GM18502 (cell line): ENCODE data around the gene SERINC3.

Experiments used
- ATAC-seq: cut with Tn5 transposase; IDR thresholded peaks from one replicate; pipeline ENCODE4 v1.9.1; 2021; ENCODE audit warnings: mild to moderate bottlenecking; ENCODE audit not compliant: unreplicated experiment, poor library complexity

The SERINC3 gene

DNA sequence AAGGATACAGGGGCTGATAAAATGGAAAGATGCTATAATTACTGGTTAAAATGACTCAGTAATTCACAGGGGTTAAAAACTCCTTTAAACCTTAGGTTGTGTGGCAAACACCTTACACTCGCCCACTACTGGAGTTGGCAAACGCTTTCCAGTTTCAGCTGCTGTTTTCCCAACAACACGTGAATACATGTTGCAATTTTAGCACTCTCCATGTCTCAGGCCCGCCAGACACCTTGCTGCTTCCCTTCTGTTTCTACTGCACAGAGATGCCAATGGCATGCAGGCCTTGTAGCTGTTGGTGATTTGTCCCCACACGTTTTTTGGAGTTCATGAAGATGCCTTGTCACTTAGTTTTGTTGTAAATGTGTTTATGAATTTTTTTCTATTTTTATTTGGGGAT, 51.5 kb downstream of the SERINC3 start:
- ATAC-seq = no peak

GRCh38 chr20:44468044-44468782, 53.7 kb downstream of the SERINC3 start:
- no peak for ATAC-seq

DNA sequence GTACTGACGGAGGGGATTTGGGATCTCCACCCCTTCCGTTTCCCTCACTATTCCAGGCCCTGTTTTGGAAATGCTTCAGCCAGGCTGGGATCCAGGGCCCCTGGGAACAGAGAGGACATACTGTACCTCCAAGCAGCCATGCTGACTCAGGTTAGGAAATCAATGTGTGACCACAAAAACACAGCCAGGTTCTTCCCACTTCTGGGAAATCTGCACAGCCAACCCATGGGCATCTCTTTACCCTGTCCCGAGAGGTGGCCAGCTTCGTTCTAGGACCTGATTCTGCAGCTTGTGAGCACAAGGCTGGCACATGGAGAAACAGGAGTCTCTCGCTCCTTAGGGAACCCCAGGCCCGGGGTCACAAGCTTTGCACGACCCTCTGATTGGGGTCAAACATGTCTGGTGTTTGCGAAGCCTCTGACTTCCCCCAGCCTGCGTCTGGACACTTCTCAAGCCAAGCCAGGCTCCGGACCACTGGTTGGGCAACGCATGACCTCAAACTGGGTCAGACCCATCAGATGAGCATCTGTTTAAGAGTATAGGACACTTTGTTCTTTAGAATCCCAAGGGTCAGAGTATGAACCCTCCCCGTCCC, 54.5 kb downstream of the SERINC3 start:
- ATAC-seq = no peak

DNA sequence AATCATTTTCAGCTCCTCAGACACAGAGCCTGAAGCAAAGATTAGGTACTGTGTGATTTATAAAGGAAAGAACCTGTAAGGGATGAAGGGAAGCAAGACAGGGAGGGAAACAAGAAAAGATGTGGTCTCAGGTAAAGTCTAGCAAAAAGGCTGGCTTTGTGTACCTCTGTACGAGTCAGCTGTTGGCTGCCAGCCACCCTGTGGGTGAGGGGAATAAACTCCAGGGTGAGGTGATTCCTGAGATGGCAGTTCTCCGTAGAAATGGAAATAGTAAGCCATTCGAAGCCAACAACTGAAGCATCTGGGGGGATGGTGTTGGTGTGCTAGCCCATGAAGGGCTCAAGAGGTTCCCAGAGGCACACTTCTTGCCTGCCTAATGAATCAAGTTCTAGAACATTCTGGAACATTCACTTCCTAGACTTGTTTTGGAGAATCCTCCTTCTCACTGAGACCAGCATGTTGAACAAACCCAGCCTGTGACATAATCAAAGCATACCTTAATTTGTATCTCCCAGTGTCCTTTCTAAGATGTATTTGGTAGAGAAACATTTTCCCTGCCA, 56.8 kb downstream of the SERINC3 start:
- ATAC-seq = no peak

- ATAC-seq = no peak
Measured at GRCh38 chr20:44464514-44464913, 57.4 kb downstream of the SERINC3 start.

- ATAC-seq = no peak
Measured at GRCh38 chr20:44463466-44463865, 58.4 kb downstream of the SERINC3 start.

GRCh38 chr20:44461803-44462174, 60.1 kb downstream of the SERINC3 start:
- no peak for ATAC-seq

DNA sequence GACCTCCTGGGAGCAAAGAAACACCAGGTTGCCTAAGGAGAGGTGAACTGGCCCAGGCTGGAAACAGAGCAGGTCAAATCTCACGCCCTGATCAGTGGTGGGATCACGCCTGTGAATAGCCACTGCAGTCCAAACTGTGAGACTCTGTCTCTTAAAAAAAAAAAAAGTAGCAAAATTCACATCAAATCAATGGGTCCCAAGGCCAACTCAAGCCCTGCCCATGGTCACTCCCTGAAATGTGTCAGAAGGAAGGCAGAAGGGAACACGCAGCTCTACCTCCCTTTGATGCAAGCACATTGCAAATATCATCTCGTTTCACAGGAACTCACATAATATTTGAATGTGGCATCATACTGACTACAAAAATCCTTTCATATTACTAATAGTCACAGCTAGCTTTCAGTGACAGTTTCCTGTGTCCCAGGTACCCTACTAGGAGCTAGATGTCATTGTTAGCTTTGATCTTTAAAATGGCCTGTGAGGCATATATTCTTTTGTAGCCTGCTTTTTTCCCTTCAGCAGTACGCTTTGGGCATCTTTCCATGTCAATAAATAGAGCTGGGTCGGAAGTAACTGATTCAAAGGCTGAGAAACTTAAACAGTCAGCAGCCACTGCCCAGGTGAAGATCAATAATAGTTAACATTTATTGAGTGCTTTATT, 60.6 kb downstream of the SERINC3 start:
- no peak for ATAC-seq

GRCh38 chr20:44460795-44461141, 61.1 kb downstream of the SERINC3 start:
- ATAC-seq = no peak

DNA sequence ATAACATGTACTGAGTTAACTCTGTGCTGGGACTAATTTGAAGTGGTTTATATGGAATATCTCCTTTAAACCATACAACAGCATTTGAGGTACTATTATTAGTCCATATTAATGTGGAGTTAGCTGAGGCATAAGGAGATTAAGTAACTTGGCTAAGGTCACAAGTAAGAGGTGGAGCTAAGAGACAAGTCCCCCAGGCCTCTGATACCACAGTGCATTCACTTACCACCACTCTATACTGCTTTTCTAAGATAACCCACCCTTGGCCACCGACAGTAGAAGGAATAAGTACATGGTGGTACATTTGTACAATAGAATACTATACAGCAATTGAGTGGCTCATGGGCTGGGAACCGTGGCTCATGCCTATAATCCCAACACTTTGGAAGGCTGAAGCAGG, 62.6 kb downstream of the SERINC3 start:
- no peak for ATAC-seq

- no peak for ATAC-seq
Measured at GRCh38 chr20:44457016-44457415, 64.9 kb downstream of the SERINC3 start.

- no peak for ATAC-seq
Measured at GRCh38 chr20:44456611-44457010, 65.3 kb downstream of the SERINC3 start.

GRCh38 chr20:44455126-44455525, 66.7 kb downstream of the SERINC3 start:
- no peak for ATAC-seq

DNA sequence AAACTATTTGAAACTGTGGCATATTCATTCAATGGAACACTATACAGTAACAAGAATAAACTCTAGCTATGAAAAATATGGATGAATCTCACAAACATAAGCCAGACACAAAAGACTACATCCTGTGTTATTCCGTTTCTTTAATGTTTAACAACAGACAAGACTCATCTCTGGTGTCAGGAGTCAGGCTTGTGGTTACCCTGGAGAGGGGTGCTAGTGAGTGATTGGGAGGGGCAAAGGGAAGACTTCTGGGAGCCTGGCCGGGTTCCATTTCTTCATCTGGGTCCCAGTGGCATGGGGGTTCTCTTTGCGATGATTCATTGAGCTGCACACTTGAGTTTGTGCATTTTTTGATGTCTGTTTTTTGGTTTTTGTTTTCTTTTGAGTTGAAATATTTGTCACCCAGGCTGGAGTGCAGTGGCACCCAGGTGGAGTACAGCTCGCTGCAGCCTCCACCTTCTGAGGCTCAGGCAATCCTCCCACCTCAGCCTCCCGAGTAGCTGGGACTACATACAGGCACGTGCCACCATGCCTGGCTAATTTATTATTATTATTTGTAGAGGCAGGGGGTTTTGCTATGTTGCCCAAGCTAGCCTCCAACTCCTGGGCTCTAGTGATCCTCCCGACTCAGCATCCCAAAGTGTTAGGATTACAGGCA, 67.4 kb downstream of the SERINC3 start:
- no peak for ATAC-seq

GRCh38 chr20:44450903-44451450, 70.9 kb downstream of the SERINC3 start:
- no peak for ATAC-seq

DNA sequence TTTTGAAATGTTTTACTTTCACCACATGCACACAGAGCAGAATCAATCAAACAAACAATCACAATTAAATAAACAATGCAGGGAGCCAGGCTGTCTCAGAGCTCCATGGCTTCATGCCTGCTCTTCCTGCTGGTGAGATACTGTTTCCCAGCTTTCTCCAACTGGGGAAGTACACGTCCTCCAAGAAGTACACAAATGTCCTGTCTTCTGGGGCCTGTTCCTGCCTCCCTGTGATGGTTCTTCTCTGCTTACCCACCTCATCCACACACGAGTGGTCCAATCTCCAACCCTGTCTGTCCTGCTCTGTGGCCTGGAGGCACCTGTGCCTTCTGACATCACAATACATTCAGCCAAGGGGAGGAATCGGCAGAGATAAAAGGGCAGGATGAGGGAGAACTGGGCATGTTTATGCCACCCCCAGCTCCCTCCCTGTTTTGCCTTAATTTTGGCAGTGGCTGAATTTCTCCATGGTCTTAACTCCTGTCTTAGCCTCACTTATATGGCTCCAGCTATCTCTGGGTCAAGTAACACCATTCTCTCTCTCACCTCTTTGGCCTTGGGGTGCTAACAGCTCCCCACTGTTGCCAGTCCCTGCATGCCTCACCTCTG, 71.5 kb downstream of the SERINC3 start:
- ATAC-seq = no peak

DNA sequence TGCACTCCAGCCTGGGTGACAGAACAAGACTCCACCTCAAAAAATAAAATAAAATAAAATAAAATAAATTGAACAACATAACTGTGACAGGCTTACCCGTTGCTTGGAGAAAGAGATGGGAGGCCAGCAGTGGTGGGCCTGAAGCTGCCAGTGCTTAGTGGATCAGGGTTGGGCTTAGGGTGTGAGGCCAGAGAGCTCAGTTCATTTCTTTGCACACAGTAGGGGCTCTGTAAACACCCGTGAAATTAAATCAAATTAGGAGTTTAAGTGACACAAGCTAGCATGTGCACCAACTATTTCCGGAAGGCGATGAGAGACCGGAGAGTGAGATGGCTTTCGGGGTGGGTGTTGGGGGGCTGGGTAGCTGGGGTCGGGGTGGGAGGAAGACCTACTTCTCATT, 72.0 kb downstream of the SERINC3 start:
- ATAC-seq = no peak

- ATAC-seq = no peak
Measured at GRCh38 chr20:44448753-44449546, 72.9 kb downstream of the SERINC3 start.

- no peak for ATAC-seq
Measured at GRCh38 chr20:44447827-44448419, 73.9 kb downstream of the SERINC3 start.
